GM21515 (cell line): ENCODE results near the gene TBC1D1.

Experiments
- ATAC-seq: cut with Tn5 transposase; IDR thresholded peaks from one replicate; pipeline ENCODE4 v1.9.1; 2021; ENCODE audit not compliant: unreplicated experiment

TBC1D1 gene

GRCh38 chr4:38075370-38076152 lies 184.7 kb downstream of the TBC1D1 start:
- no peak for ATAC-seq

- ATAC-seq = no peak
Measured at GRCh38 chr4:38076153-38076669, 185.3 kb downstream of the TBC1D1 start.

GRCh38 chr4:38077791-38078489 lies 187.1 kb downstream of the TBC1D1 start:
- ATAC-seq = no peak

- no peak for ATAC-seq
Measured at GRCh38 chr4:38078590-38079421, 187.9 kb downstream of the TBC1D1 start.

GRCh38 chr4:38080061-38080974 lies 189.4 kb downstream of the TBC1D1 start:
- no peak for ATAC-seq

GRCh38 chr4:38082021-38082420 lies 191.1 kb downstream of the TBC1D1 start:
- ATAC-seq = no peak

GRCh38 chr4:38082424-38083385 lies 191.8 kb downstream of the TBC1D1 start:
- no peak for ATAC-seq

- ATAC-seq = no peak
Measured at GRCh38 chr4:38084877-38085711, 194.2 kb downstream of the TBC1D1 start.

- ATAC-seq = no peak
Measured at GRCh38 chr4:38085751-38086150, 194.9 kb downstream of the TBC1D1 start.

GRCh38 chr4:38086151-38086848 lies 195.4 kb downstream of the TBC1D1 start:
- no peak for ATAC-seq

- no peak for ATAC-seq
Measured at GRCh38 chr4:38086849-38087226, 196.0 kb downstream of the TBC1D1 start.

- ATAC-seq = no peak
Measured at GRCh38 chr4:38088321-38088720, 197.4 kb downstream of the TBC1D1 start.

GRCh38 chr4:38089961-38090360 lies 199.1 kb downstream of the TBC1D1 start:
- ATAC-seq = no peak

- no peak for ATAC-seq
Measured at GRCh38 chr4:38090455-38091246, 199.8 kb downstream of the TBC1D1 start.

- ATAC-seq = no peak
Measured at GRCh38 chr4:38091636-38092035, 200.8 kb downstream of the TBC1D1 start.

- ATAC-seq = no peak
Measured at GRCh38 chr4:38092701-38093100, 201.8 kb downstream of the TBC1D1 start.

GRCh38 chr4:38094419-38094818 lies 203.5 kb downstream of the TBC1D1 start:
- ATAC-seq = no peak
